Heart left ventricle (tissue), 13 donors: ENCODE measurements around the gene HRG.

Experiments used
- CTCF ChIP-seq, 12 donors: fragments of 200-600 bp; sonication (generic) in 4 of 12; IDR thresholded peaks; one replicate each; pipeline versions ENCODE4 v1.5.0 to v1.8.0; 2018 to 2022; ENCODE audit warnings: antibody characterized with exemption in 12 of 12, mild to moderate bottlenecking in 5 of 12
- POLR2A ChIP-seq, 2 donors: fragments of 450-650 bp; IDR thresholded peaks; one replicate each; pipeline ENCODE4 v1.6.1; 2017; ENCODE audit warnings: antibody characterized with exemption in 2 of 2, mild to moderate bottlenecking in 2 of 2, moderate library complexity in 2 of 2
- donor health status: ischemic (EF 13 %, LVEDD 7.1; RV severe dilation, severe dysfunction).
- donor health status: DM: no; HTN: yes; CAD: no.
- donor health status: DM: no; HTN: no; CAD: no.
- donor health status: ischemic (EF 25% LVEDD 6.9; RV normal size, moderate dysfunction).
- donor health status: ischemic (EF 25% LVEDD 5.7; RV mildly dilated, moderate dysfunction).
- donor health status: ischemic (EF 35%, LVEDD 5.7; RV mildly dilated, moderate dysfunction).
- donor health status: nonischemic (EF 11% LVEDD 7.7; RV severe dilation, severe dysfunction).
- donor health status: DM: yes; HTN: yes; CAD: no.
- donor health status: PGD.
- donor health status: ischemic (EF 29% LVEDD 5.4; RV normal size, mild dysfunction).
- donor health status: nonischemic (EF 23%, LVEDD 6.1; RV moderate dilation, normal function).

- TF ChIP-seq POLR2A (IDR thresholded peaks at IDR 0.05): no peak
- TF ChIP-seq CTCF (IDR thresholded peaks at IDR 0.05): no peak
Observed at GRCh38 chr3:186638259-186638658, 27.6 kb upstream of the HRG start.
